GM21717 (cell line): Measurements from ENCODE around the gene ATP1B3.
"Not testable (repeated sequence)": the region's sequence is repeated elsewhere in the genome, so short reads cannot be mapped to it uniquely, and the experiment has no call there.

ENCODE experiments used
- ATAC-seq: cut with Tn5 transposase; IDR thresholded peaks from one replicate; pipeline ENCODE4 v1.9.1; 2021; ENCODE audit warnings: mild to moderate bottlenecking, moderate library complexity; ENCODE audit not compliant: unreplicated experiment

Gene ATP1B3

DNA sequence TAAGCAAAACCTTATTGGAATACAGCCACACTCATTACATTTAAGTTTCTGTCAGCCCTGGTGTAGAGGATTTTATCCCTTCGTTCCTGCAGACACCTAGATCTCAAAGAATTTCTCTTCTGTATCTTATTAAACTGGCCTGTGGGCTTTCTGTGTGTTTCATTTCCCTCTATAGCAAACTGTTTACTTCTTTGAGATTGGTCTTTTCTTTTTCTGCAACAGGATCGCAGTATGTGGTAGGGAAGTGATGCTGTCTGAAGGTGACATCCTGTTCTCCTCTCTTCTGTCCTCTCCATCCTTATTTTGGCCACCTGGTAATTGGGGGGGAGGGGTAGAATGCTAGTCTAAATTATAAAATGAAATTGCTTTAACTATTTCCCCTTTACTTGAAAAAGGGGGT is 25.5 kb downstream of the ATP1B3 start:
- ATAC-seq: no peak

DNA sequence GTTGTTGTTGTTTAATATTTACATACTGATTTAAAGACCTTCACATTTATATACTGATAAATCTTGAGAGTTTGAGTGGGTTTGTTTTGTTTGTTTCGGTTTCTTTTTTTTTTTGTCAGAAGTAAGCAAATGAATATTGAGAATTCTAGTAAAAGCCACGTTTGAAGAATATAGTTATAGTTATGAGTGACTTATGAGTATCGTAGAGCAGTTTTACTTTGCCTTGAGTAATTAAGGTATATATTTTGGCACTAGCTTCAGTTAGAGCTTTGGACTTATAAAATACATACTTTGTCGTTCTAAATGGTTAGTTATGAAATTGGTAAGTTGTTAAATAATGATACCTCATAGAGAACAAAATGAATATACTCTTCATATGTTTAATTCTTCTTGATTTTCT is 27.8 kb downstream of the ATP1B3 start:
- no peak for ATAC-seq

DNA sequence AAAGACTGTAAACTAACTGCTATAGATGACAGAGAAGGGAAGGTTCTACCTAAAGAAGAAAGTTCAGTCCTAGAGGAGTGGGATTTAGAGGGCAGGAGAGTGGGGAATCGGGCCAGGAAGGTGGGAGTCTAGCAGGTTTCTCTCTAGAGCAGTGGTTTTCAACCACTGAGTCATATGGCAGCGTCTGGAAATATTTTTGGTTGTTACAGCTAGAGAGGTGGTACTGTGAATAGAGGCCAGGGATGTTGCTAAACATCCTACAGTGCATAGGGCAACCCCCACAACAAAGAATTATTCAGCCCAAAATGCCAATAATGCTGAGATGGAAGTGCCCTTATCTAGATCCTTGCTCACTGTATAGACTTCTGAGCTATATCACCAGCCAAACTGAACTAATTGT is 28.7 kb downstream of the ATP1B3 start:
- no peak for ATAC-seq

DNA sequence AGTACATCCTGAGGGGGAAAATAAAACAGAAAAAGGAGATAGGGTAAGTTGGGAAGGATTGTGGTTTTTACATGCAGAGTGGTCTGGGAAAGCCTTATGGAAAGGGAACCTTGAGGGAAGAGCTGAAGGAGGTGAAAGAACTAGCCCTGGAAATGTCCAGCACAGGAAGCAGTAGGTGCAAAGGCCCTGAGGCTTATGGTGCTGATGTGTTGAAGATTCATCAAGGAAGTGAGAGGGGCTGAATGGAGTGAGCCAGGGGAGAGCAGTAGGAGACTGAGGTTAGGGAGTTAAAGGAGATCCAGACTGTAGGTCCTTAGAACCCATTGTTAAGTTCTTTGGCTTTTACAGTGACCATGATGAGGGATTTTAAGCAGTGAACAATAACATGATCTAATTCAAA is 33.0 kb downstream of the ATP1B3 start:
- no peak for ATAC-seq

DNA sequence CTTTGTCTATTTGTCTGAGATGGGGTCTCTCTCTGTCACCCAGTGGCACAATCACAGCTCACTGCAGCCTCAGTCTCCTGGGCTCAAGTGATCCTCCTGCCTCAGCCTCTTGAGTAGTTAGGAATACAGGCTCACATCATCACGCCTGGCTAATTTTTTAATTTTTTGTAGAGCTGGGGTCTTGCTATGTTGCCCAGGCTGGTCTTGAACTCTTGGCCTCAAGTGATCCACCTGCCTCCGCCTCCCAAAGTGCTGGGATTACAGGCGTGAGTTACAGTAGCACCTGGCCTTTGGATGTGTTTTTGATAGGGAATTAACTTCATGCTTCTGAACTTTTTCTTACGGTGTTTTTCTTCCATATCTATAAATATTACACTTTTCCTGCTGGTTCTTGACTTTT is 33.5 kb downstream of the ATP1B3 start:
- ATAC-seq: not testable (repeated sequence)

DNA sequence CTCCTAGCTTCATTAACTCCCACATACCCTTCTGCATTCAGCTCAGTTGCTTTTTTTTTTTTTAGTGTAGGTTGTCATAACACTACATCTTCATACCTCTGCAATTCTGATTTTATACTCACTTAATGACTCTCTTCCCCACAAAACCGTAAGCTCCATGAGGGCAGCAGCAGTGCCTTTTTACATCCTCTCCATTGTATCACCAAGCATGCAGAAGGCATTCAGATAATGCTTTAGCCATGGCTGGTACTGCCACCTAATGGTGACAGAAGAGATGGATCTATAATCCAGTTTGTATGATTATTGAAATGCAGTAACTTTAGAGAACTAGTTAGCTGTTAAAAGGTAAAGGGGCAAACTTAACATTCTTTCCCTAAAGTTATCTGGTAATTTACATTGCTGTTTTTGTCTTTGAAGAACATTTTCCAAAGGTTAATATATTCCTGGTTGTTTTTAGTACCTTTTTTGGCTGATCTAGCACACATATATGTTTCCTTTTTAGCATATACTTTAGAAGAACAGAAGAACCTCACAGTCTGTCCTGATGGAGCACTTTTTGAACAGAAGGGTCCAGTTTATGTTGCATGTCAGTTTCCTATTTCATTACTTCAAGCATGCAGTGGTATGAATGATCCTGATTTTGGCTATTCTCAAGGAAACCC is 36.8 kb downstream of the ATP1B3 start:
- ATAC-seq: peak; percentile 62

DNA sequence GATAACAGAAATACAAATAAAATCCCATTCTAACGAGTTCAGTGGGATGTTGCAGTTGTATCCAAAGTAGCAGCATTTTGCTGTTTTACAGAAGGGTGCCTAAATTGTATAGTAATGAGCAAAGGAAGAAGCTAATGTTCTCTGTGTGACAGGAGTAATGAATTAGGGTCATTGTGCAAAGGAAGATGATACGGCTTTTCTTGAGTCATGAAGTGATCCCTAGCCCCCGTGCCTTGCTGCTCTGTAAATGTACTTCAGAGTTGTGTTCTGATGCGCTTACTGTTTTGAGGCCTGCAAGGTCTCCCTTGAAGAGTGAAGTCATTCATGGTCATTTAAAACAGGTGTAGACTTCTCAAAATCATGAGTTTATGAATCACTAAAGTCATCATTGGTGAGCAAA is 37.9 kb downstream of the ATP1B3 start:
- ATAC-seq: no peak

DNA sequence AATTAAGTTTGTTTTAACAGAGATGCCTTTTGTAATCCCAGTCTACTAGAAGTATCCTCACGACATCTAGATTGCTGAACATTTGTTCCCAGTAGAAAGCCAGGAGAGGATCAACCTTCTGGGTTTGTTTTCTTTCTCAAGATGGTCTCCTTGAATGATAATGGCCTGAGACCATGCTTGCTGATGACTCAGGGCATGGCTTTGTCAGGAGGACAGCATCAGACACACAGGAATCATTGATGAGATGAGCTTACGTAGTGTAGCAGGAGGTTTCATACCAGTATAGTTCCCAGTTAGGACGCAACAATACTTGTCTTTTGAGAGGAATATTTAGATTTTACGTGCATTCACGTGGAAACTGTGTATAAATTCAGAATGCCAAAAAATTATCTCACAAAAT is 38.6 kb downstream of the ATP1B3 start:
- no peak for ATAC-seq

DNA sequence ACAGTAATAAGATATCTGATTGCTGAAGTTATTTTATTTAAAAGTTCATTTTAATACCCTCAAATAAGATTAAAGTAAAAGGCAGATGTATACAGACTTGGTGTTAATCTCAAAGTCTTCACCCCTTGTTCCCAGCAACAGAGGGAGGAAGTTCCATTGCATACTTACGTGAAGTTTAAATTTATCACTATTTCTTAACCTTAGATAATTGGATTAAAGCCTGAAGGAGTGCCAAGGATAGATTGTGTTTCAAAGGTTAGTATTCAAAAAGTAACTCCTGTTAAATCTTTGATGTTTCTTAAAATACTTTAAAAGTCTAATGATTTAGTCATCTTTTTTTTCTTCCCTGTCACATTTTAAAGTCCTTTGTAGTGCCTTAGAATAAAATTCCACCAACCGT is 39.3 kb downstream of the ATP1B3 start:
- no peak for ATAC-seq

DNA sequence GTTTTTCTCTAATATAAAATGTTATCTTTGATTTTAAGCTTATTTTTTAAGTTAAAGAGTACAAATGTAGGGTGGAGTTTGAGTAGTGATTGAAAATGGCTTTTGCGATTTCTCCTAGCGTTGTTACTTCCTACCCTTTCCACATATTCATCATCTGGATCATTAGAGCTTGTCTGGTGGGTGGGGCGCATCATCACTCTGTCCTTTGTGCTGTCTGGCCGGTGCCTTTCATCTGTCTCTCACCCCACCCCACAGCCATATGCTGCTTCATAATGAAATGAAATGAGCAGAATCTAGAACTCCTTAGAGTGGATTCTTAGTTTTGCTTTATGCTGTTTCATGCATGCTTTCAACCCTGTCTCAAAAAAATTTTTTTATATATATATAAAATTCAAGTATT is 44.3 kb downstream of the ATP1B3 start:
- no peak for ATAC-seq

DNA sequence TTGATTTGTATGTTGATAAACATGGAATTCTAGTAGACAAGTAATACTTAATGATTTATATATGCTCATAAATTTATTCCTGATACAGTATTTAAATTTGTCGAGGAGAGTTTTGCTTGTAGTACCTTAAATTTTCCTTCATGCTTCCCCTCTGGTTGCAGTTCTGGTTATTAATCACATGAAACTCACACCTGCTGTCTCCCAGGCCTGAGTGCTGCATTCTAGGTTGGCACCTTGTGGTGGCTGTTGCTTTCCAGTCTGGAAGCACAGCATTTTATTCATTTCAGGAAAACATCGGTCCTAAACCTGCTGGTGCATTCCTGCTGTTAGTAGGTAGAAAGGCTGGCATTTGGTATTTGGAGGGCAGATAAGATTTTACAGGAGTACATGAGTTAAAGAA is 44.9 kb downstream of the ATP1B3 start:
- ATAC-seq: no peak

DNA sequence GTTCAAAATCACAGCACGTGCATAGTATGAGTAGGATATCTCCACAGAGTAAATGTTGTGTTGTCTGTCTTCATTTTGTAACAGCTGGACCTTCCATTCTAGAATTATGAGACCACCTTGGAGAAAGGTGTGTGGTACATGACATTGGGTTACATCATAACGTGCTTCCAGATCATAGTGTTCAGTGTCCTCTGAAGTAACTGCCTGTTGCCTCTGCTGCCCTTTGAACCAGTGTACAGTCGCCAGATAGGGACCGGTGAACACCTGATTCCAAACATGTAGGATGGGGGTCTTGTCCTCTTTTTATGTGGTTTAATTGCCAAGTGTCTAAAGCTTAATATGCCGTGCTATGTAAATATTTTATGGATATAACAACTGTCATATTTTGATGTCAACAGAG is 49.2 kb downstream of the ATP1B3 start:
- ATAC-seq: not testable (repeated sequence)

DNA sequence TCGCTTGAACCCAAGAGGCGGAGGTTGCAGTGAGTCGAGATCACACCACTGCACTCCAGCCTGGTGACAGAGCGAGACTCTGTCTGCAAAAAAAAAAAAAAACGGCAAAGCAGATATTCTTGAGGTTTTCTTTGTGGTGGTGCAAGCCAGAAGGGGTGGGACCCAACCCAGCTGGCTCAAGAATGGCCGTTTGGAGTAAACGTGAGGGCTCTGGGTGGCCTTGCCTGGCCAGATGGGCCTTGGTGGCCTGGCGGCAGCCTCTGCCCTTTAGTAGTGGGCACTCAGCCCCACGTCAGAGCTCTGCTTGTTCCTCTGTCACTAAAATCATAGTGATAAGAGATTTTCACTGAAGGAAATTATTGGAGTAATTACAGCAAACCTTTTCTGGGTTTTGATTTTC is 50.5 kb downstream of the ATP1B3 start:
- ATAC-seq: no peak

DNA sequence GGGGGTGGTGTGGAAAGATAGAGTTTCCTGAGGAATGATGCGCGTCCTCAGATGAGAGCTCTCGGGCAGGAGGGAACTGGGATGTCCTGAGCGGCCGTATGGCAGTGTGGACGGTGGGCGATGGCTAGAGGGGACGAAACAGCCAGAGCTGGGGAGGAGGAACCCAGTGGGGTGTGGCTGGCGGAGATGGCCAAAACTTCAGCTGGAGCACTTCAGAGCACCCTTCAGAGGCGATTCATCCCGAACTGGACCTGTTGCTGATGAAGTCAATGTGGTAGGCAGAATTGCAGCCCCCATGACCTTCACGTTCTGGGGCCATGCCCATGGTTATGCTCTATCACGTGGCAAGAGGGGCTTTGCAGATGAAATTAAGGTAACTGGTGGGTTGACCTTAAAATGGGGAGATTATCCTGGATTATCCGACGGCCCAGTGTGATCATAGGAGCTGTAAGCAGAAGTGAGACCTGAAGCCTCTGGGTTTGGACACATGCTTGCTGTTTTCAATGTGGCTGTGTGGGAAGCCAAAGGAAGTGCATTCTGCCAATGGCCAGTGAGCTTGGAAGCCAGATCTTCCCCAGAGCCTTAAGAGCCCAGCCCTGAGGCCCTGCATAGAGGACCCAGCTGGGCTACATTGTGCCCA is 52.3 kb downstream of the ATP1B3 start:
- no peak for ATAC-seq

DNA sequence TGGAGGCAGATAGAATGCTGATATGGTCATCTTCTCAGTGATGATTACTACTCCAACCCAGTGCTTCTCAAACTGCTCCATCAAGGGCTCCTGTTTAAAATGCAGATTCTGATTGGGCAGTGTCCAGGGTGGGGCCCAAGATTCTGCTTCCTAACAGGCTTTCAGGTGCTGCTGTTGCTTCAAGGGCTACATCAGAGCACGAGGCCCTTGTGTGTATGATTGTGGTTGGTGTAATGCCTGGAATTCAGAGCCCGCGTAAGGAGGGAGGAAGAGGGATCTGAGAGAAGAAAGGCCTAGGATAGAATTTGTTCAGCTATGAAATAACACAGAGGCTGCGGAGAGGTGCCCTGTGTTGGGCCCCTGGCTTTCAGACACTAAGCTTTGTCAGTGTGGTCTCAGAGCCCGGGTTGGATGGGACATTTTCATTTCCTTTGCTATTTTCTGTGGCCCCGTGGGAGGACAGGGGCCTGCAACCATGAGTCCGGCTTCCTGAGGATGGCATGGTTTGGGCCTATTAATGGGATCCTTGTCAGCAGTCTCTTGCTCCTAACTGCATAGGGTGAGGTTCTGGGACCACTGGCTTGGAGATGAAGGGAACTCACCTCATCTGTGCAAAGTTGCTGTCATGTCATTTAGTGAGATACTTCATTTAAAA is 53.0 kb downstream of the ATP1B3 start:
- no peak for ATAC-seq

DNA sequence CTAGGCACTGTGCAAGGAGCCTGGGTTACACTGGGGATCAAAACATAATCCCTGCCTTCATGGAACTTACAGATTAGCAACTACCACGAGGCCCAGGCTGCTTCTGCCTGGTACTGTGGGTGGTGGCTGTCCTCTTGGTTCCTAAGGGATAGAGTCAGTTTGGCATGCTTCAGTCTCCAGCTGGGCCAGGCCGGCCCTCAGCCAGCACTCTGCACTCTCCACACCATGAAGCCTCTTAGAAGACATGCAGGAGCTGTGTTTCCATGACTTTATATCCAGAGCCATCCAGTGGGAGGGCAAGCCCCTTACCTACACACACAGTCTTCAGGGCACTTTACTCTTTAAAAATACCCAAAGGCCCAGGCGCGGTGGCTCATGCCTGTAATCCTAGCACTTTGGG is 54.4 kb downstream of the ATP1B3 start:
- no peak for ATAC-seq

DNA sequence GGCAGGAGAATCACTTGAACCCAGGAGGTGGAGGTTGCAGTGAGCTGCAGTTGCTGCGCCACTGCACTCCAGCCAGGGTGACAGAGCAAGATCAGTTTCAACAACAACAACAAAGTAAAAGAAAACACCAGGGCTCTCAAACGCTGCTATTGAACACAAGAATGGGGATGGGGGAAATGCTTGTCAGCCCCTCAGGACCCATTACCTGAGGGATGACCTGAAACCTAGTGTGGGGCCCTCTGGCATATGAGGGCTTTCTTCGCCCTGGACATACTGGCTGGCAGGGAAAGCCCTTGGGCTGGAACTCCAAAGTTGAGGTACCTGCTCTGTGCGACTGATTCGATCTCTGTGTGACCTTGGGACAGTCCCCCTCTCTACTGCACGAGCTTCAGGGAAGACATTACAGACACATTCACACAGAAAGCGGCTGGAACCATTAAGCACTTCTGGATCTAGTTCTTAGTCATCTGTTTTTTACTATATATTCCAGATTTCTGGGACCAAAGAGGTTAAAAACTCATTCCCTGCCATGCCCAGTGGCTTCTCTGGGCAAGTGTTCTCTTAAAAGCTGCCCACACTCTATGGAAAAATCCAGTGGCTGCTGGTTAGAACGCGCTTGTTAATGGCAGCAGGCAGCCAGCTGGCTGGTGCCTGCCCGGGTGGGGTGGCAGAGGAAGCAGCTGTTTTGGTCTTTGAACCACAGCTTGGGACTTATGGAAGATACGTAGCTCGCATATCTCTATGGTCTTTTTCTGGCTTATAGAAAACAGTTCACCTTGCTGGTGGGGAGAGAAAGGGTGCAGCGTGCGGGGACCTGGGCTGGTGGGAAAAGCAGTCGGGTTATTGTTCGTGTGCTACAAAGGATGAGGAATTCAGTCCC is 57.2 kb downstream of the ATP1B3 start:
- no peak for ATAC-seq

DNA sequence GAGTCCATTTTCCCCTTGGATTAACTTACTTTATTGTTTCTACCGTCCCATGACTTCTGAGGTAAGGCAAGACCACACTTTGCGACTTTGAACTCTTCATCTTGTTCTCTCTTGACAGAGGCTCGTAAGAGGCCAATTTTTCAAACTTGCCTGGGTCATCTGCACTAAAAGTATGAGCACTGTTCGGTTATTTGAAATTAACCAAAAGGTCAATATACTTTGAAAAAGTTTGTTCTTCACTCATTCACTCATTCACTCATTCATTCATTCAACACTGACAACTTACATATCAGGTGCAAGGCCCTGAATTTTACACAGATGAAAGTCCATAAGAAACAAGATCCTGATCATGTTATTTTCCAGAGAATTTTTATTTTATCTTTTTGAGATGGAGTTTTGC is 57.9 kb downstream of the ATP1B3 start:
- ATAC-seq: no peak

DNA sequence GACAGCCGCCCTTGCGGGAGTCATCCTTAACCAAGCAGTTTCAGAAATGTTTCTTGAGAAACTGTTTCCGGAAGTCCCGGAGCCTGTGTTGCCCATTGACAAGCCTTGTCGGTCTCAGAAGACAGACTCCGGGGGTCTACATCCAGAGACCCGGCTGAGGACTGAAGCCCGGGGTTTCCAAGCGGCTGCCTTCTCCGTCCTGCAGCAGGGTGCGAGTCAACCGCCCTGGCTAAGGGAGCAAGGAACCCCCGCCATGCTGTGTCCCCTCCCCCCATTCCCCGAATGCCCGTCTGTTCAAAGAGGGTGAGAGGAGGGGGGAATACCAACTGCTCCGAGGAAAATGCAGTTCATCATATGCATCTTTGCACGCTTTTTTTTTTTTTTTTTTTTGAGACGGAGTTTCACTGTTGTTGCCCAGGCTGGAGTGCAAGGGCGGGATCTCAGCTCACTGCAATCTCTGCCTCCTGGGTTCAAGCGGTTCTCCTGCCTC is 61.6 kb downstream of the ATP1B3 start:
- no peak for ATAC-seq

DNA sequence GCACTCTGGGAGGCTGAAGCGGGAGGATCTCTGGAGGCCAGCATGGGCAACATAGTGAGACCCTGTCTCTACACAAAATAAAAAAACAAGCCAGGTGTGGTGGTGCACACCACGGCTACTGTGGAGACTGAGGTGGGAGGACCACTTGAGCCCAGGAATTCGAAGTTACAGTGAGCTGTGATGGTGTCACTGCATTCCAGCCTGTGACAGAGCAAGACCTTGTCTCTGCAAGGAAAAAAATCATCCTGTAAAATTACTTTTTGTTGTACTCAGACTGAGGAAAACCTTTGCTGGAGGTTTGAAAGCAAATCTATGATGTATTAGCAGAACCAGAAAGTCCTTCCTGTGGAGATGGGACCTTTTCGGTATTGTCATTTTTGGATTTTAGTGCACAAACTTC is 63.3 kb downstream of the ATP1B3 start:
- ATAC-seq: no peak

DNA sequence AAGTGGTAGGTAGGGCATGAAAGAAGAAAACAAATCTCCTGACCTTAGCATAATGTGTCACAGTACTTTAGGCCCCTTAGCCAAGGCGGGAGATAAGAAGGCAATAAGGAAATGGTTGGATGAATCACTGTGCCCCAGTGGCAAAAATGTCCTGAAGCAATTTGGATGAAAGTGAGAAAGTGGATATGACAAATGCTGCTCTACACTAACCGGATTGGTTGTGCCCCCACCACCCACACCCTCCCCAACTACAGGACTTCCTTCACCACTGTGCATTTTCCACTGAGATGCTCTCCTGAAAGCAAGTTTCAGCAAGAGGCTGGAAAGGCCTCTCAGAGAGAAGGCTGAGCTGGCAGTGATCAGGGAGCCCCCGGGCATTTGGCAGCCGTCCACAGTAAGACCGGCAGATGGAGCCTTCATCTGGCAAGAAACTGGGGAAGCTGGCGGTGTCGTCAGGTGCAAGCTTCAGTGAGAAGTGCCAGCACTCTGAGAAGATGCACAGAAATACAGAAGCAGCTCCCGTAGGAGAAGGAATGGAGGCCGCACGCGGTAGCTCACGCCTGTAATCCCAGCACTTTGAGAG is 63.8 kb downstream of the ATP1B3 start:
- no peak for ATAC-seq
